ENCODE data around the gene VPS45.
A peak's percentile ranks its signal among the peaks of the same experiment; 100 is the strongest.

DNA sequence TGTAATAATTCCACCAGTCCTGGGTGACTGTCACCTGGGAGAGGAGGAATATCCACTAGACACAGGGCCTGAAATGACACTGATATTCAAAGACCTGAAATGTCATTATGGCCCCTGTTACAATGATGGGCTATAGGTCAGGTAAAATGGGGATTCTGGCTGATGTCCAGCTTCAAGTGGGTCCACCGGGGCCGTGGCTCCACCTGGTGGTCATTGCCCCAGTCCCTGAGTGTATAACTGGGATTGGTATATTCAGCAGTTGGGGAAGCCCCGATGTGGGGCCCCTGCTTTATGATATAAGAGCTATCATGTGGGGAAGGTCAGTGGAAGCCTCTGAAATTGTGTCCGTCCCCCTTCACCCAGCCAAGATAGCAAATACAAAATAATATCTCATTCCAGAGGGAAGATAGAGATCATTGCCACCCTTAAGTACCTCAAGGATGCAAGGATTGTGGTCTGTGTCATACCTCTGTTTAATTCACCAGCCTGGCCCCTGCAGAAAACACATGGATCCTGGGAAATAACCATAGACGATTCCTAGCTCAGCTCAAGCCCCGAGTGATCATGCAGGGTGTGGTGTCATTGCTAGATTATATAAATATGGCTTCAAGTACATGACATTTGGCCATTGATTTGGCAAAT, 101.5 kb downstream of the VPS45 start:
- TF ChIP-seq, protein P1, sequence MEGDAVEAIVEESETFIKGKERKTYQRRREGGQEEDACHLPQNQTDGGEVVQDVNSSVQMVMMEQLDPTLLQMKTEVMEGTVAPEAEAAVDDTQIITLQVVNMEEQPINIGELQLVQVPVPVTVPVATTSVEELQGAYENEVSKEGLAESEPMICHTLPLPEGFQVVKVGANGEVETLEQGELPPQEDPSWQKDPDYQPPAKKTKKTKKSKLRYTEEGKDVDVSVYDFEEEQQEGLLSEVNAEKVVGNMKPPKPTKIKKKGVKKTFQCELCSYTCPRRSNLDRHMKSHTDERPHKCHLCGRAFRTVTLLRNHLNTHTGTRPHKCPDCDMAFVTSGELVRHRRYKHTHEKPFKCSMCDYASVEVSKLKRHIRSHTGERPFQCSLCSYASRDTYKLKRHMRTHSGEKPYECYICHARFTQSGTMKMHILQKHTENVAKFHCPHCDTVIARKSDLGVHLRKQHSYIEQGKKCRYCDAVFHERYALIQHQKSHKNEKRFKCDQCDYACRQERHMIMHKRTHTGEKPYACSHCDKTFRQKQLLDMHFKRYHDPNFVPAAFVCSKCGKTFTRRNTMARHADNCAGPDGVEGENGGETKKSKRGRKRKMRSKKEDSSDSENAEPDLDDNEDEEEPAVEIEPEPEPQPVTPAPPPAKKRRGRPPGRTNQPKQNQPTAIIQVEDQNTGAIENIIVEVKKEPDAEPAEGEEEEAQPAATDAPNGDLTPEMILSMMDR (optimal IDR thresholded peaks at IDR 0.05 in 1 of 3, IDR thresholded peaks at IDR 0.05 in 1 of 3, conservative IDR thresholded peaks at IDR 0.05 in 1 of 3; ENCODE audit: extremely low read depth in 1 of 3, insufficient read depth in 2 of 3, low read length in 3 of 3): peak; percentile 80 to 86 (median 83)
- TF ChIP-seq EZH2 (IDR thresholded peaks at IDR 0.05; ENCODE audit: low read length): no peak
